Endometrial microvascular endothelial cells (primary cell): ENCODE measurements around the gene MCC. TPM values are rescaled to one million over a fixed set of nuclear protein-coding genes. Genes with fewer than 3 reads are reported as not detected.

Experiments
- in situ Hi-C: cut with HindIII; loops from 2 replicates; pipeline ENCODE4 v1.10.0; 2017; ENCODE audit warnings: low sequenced_read_pairs, low pct_unique_long_range_greater_than_20kb; ENCODE audit errors: inconsistent ontology term
- total RNA-seq: library from RNA; depleted of rRNA; stranded (reverse); fragments of >200 nt; gene quantifications from one replicate; pipeline ENCODE4 v1.2.3, GENCODE V29; 2015; ENCODE audit errors: inconsistent ontology term

Gene MCC
- total RNA-seq, 1 donor from 2014 or later: 39.8 TPM

DNA sequence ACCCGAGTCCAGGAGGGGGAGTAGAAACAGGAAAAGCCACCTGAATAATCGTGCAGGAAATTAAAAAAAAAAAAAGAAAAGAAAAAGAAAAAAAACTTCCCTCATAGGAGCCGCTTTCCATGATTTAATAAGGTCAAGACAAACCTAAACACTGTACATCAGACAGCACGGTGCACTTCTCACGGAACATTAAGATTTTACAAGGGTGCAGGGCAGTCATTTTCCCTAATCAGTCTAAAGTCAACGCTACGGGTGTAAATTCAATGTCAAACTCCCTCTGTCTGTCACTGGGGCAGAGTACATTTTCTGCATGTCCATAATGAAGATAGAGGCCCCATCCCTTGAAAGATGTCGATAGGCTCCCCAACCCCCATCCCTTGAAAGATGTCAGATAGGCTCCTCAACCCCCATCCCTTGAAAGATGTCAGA lies 193.1 kb downstream of the MCC start:
- in situ Hi-C loops: no loop called here

DNA sequence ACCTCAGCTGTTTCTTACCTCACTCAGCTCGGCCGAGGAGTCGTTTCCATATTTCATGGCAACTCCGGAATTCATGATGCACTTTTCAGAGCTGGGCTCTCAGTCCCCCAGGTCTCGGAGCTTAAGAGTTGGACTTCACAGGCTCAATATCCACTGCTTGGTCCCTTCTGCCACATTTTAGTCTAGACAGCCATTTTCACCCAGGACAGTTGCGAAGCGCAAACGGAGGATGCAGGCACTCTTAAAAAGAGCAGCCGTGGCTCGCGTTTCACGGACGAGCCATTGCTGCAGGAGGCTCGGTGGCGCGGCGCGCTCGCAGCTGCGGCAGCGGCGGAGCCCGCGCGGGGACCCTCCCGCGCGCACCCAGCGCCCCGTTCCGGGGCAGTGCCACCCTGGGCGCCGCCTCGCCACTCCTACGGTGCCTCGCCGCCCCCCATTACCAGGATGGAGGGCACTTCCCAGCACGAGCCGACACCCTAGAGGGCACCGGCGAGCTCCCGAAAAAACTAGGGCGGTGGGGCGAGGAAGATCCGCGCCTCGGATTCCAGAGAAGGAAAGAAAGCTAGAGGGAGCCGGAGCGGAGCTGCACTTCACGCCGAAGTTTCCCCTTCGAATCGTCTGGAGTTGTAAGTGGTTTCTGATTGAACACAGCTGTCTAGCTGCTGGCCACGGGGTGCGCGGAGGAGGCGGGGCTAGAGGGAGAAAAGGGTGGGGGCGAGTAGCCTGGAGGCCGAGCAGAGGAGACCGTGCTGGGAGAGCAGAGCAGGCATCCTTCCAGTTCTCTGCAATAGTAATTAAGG lies 193.7 kb downstream of the MCC start:
- in situ Hi-C loops: no loop called here

DNA sequence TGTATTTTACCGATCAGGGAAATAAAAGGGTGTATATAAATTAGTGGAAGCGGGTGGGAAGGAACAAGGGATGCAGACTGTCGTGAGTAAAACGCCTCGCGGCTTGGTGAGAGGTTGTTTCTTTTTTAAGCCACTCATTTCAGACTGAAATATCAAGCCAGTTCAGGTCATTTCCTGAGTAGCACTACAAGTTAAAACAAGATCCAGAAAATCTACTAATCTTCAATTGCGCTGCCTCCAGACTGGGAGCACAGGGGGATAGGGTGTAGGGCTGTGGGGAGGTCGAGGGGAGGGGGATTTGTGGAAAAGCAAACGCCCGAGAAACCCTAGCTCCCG lies 194.3 kb downstream of the MCC start:
- in situ Hi-C loops: no loop called here

- in situ Hi-C loops: no loop called here
These were observed 194.9 kb downstream of the MCC start for GRCh38 chr5:113293068-113293974.

- in situ Hi-C loops: no loop called here
These were observed 195.8 kb downstream of the MCC start for GRCh38 chr5:113292462-113292861.

- in situ Hi-C loops: no loop called here
These were observed 204.7 kb downstream of the MCC start for GRCh38 chr5:113283558-113283957.

DNA sequence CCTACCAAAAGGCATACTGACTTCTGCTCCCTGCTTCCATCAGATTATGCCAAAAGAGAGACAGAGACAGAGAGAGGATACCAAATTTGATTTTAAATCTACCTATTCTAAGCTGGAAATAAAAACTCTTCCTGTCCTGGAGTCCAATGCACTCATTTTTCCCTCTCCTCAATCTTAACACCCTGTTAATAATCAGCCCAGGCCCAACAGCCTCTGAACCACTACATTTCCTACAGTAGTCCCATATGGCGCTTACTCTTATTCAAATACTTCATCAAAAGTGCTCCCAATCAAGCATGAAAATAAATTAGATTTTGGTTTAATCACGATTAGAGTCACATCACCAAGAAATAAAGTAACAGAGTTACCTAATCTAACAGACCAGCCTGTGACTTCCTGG lies 205.8 kb downstream of the MCC start:
- in situ Hi-C loops: no loop called here

DNA sequence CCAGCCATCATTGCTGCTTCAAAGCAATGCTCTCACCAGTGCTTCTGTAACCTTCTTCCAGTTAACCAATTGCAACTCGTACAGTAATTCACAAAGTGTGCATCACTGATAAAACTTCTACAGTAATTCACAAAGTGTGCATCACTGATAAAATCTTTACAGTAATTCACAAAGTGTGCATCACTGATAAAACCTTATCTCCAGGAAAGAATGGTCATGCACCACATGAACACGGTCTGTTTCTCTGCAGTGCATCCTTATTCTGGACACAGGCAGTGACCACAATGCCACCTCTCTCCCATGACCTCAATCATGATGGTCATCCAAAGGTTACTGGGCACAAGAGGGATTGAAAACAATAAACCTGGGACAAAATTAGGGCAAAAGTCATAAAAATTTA lies 207.1 kb downstream of the MCC start:
- in situ Hi-C loops: no loop called here

DNA sequence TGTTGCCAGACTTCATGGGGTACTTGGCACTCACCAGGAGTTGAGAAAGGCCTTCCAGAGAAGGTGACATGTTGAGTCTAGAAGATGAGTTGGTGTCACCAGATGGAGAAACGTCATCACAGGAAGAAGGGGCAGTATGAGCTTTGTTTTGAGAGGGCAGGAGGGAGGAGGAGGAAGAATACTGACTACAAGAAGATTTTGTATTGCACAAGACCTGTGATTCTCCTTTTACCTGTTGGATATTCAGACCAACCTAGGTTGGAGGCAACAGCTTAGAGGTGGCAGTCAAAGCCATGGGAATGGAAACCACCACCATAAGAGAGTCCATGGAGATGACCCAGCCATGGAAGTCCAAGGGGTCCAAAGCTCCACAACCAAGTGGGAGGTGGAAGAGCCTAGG lies 207.7 kb downstream of the MCC start:
- in situ Hi-C loops: no loop called here

- in situ Hi-C loops: no loop called here
These were observed 209.3 kb downstream of the MCC start for GRCh38 chr5:113278976-113279375.

GRCh38 chr5:113276493-113276892 lies 211.8 kb downstream of the MCC start:
- in situ Hi-C loops: no loop called here

DNA sequence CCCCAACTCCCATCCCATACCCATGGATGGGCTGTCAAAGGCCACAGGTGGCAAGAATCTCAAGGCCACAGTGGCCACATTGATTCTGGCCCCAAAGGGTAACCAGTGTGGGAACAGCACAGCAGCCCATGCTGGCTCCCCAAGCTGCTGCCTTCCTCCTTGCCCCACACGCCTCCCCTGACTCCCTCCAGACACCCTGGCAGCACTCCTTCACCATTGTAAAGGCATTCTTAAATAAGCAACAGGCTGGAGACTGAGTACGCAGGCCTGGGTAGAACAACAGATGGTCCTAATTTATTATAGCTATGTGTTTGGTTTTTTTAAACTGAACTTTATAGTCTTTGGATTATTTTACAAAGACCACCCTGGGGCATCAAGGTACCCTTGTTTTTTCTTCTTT lies 212.3 kb downstream of the MCC start:
- in situ Hi-C loops: no loop called here

GRCh38 chr5:113274836-113275414 lies 213.3 kb downstream of the MCC start:
- in situ Hi-C loops: no loop called here

GRCh38 chr5:113273948-113274347 lies 214.3 kb downstream of the MCC start:
- in situ Hi-C loops: no loop called here

DNA sequence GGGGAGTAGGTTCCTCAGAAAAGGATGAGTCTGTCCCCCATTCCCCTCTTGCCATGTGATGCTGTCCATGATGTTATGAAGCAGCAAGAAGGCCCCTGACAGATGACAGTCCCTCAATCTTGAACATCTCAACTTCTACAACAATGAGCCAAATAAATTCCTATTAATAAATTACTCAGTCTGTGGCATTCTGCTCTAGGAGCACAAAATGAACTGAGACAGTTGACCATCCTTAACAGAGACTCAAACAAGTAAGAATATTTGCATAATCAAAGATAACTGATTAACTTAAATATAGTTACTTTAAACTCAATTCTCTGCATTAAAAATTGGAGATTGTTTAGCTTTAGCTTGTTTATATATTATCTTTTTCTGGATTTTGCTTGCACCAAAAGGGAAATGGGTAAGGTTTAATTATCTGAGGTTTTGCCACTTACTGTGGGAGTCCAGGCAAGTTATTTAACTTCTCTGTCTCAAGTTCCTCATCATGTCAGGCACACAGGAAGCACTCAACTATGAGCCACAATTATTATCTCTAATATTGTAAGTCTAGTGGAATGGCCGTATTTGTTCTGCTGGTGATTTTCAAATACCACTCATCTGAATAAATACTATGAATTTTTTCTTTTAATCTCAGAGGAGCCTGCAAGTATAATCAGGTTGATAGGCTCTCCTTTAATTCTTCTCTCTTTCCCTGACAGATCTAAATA lies 216.4 kb downstream of the MCC start:
- in situ Hi-C loops: no loop called here

DNA sequence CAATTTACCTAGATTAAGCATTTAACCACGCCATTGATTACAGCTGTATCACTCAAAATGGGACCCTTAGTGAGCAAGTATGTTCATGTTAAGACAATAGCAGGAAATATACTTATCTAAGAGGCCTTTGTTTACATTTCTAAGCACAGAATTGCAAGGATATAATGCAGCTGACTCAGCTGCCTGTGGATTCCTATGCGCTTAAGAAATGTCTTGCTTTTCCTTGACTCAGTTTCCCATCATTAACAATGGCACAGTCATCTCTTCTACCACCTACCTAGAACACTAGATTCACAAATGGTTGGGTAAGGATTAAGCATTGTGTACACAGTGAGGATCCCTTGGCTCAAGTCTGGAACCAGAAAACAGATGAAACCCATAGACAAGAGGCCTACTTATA lies 217.2 kb downstream of the MCC start:
- in situ Hi-C loops: no loop called here

GRCh38 chr5:113270086-113270485 lies 218.2 kb downstream of the MCC start:
- in situ Hi-C loops: no loop called here

DNA sequence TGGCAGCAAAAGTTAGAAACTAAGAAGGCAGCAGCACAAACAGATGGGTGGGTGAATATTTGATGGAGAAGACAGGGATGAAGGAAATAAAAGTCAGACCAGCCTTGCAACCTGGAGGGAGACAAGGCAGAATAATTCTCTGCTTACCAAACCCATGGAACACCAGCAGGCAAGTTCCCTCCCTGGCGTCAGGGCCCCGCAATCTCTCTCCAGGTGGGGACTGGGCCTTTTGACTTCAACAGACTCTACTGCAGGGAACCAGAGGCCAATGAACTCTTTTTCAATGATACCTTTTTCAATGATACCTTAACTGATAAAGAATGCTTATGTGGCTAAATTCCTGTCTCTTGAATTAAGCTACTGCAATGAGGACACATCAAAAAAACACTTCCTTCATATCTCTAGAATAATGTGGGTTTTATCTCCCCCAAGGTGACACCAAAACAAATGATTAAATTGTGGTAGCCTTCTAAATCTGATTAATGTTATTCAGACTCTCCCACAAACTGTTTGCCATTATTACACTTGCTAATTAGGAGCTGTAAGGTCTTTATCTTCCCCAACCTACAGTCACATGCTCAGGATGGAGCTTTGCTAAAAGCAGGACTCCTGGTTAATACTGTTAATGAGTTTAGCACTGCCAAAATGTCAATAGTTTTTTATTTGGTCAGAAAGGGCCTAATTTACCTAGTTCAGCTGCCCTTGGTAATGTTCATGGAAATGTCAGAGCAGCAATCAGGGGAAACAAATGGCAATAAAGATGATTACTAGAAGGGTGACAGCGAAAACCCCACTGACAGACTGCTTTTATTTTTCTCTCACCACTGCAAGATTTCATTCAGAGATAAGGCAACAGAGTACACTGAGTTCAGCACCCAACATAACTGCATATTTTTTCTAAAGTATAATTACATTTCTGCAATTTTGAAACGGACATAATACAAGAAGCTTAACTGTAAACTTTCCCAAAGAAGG lies 218.9 kb downstream of the MCC start:
- in situ Hi-C loops: no loop called here
